Activated naive CD8-positive, alpha-beta T cell treated with anti-CD3 and anti-CD28 coated beads, Interleukin-2, amount 10 ng/mL, durations not matched to agents 7 days and 5 days (primary cell): ENCODE measurements around the gene TSPAN5. TPM values are rescaled to one million over a fixed set of nuclear protein-coding genes. Genes with fewer than 3 reads are reported as not detected.
A peak's percentile ranks its signal among the peaks of the same experiment; 100 is the strongest.

Source experiments
- ATAC-seq: fragments of 150-1000 bp; cut with Tn5 transposase; one replicate; pipeline ENCODE4 v1.10.0; 2021; ENCODE audit warnings: low read depth, moderate library complexity
- POLR2A ChIA-PET: fragments of 350-600 bp; sonication (Branson Sonifier 250); formaldehyde crosslinking; loops from one replicate; lab custom pipeline; 2021; ENCODE audit warnings: antibody characterized with exemption; lab: Charles Lee
- DNase-seq: peaks from one replicate; pipeline ENCODE4 v3.0.0; 2021
- H3K27ac Mint-ChIP-seq: one replicate; pipeline ENCODE4 v1.8.0; 2022; ENCODE audit warnings: mild to moderate bottlenecking, mixed read lengths
- H3K27me3 Mint-ChIP-seq: one replicate; pipeline ENCODE4 v1.8.0; 2022; ENCODE audit warnings: mild to moderate bottlenecking, moderate library complexity, mixed read lengths
- H3K36me3 Mint-ChIP-seq: one replicate; pipeline ENCODE4 v1.8.0; 2021; ENCODE audit warnings: mild to moderate bottlenecking, mixed read lengths
- H3K4me1 Mint-ChIP-seq: one replicate; pipeline ENCODE4 v1.8.0; 2021; ENCODE audit warnings: mixed read lengths
- H3K4me3 Mint-ChIP-seq: one replicate; pipeline ENCODE4 v1.8.0; 2022; ENCODE audit warnings: mild to moderate bottlenecking, moderate library complexity, mixed read lengths
- H3K9me3 Mint-ChIP-seq: one replicate; pipeline ENCODE4 v1.8.0; 2021; ENCODE audit warnings: mixed read lengths
- total RNA-seq, 2 experiments: library from RNA; stranded (reverse); gene quantifications; one replicate each; pipeline ENCODE4 v1.2.3, GENCODE V29; 2021

TSPAN5 gene
- total RNA-seq, 2 experiments from 2014 or later: 19.8 to 21.4 TPM

- POLR2A ChIA-PET: interaction anchor here (0.5 kb wide), 1 partner anchor 65 kb away, joined by 3 read pairs; no protein-coding TSS in a partner anchor
- Mint-ChIP-seq H3K4me3 (no peak overlapping the region), H3K9me3 (peaks cover 2% of the 10 kb centered on the region), H3K36me3 (peaks cover 29% of the 10 kb centered on the region), H3K4me1 (peaks cover 33% of the 10 kb centered on the region), H3K27ac (no peak overlapping the region), H3K27me3 (no peaks in the 10 kb centered on the region)
- DNase-seq (no peak), ATAC-seq (no peak)
These were observed 5.4 kb downstream of the TSPAN5 start for GRCh38 chr4:98652996-98653395.

DNA sequence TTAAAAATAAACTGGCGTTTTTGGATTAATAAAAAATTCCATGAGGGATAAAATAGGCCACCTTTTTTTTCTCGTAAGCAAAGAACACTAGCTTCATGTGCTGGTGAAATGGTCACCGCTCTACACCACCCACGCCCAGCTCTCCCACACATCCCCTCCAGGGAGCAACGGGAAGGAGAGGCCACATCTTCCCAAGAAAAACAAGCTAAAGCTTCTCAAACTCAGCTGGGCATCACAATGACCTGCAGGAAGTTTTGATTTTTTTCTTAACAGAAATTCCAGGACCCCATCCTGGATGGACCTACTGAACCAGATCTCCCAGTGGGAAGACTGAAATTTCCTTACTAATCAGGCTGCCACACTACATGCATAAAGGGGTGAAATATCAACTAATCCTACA, 9.8 kb downstream of the TSPAN5 start:
- ATAC-seq: no peak
- H3K27ac Mint-ChIP-seq: no peak overlapping the region

DNA sequence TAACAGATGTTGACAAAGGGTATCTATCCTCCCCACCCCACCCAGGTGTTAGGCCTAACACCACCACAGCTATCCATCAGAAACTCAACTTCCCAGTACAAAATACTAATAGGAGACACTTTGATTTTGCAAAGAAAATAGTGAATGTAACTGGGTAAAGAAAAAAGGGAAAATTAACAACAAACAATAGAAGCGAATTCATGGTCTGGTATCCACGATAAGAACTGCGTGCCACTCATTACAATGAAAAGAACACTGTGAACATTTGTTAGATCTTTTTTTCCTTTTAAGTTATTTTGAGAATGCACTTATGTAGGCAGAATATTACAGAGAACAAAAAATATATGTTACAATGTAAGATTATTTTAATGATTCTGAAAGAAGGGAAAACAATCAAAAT, 12.0 kb downstream of the TSPAN5 start:
- POLR2A ChIA-PET: interaction anchor here (1.5 kb wide), 1 partner anchor 12 kb away, joined by 3 read pairs; the partner anchor contains the start of gene TSPAN5
- Mint-ChIP-seq H3K27ac (no peak overlapping the region), H3K9me3 (no peaks in the 10 kb centered on the region), H3K36me3 (peaks cover 19% of the 10 kb centered on the region), H3K4me1 (peaks cover 21% of the 10 kb centered on the region), H3K4me3 (no peak overlapping the region), H3K27me3 (no peaks in the 10 kb centered on the region)
- DNase-seq (no peak), ATAC-seq (no peak)

More for the DNA sequence above, 9.8 kb downstream of the TSPAN5 start:
- Mint-ChIP-seq H3K4me1 (peaks cover 14% of the 10 kb centered on the region), H3K9me3 (peaks cover 2% of the 10 kb centered on the region), H3K4me3 (no peak overlapping the region), H3K27me3 (no peaks in the 10 kb centered on the region), H3K36me3 (peaks cover 27% of the 10 kb centered on the region)
- no peak for DNase-seq
- POLR2A ChIA-PET: no interaction called here

DNA sequence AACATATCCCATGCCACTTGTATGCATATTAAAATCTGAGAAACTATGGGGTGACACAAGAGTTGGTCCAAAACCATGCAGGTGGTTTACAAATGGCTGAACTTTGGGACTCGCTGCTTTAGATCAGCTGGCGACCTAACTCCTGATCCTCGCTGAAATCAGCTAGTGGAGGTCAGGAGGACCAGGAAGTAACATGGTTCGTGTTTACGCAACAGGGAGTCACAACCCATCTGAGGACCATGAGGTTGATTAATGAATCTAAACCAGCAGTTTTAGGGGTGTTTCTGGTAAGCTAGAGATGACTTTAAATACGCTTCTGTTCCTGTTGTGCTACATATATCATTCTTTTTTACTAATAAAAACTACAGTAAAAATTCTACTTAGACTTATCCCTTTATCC, 12.9 kb downstream of the TSPAN5 start:
- Mint-ChIP-seq H3K27me3 (no peaks in the 10 kb centered on the region), H3K27ac (no peak overlapping the region), H3K36me3 (peaks cover 10% of the 10 kb centered on the region), H3K4me3 (no peak overlapping the region), H3K9me3 (no peaks in the 10 kb centered on the region), H3K4me1 (peaks cover 25% of the 10 kb centered on the region)
- POLR2A ChIA-PET: interaction anchor here (1.5 kb wide), 1 partner anchor 12 kb away, joined by 3 read pairs; the partner anchor contains the start of gene TSPAN5
- DNase-seq: no peak
- no peak for ATAC-seq

GRCh38 chr4:98643755-98644154, 14.7 kb downstream of the TSPAN5 start:
- ATAC-seq (no peak), DNase-seq (no peak)
- Mint-ChIP-seq H3K9me3 (no peaks in the 10 kb centered on the region), H3K4me1 (peaks cover 38% of the 10 kb centered on the region), H3K27ac (no peak overlapping the region), H3K36me3 (peaks cover 13% of the 10 kb centered on the region), H3K27me3 (no peaks in the 10 kb centered on the region), H3K4me3 (peak overlapping the region; percentile 7)
- POLR2A ChIA-PET: no interaction called here

DNA sequence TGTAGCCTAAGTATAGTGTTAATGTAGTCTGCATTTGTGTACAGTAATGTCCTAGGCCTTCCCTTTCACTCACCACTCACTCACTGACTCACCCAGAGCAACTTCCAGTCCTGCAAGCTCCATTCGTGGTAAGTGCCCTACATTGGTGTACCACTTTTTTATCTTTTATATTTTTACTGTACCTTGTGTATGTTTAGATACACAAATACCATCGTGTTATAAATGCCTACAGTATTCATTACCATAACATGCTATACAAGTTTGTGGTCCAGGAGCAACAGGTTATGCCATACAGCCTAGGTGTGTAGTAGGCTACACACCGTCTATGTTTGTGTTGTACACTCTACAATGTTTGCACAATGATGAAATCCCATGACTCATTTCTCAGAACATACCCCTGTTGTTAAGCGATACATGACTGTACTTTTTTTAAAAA, 15.4 kb downstream of the TSPAN5 start:
- DNase-seq: no peak
- Mint-ChIP-seq H3K4me3 (no peak overlapping the region), H3K27ac (no peak overlapping the region), H3K4me1 (peaks cover 39% of the 10 kb centered on the region), H3K36me3 (peaks cover 16% of the 10 kb centered on the region), H3K9me3 (no peaks in the 10 kb centered on the region), H3K27me3 (no peaks in the 10 kb centered on the region)
- ATAC-seq: no peak
- POLR2A ChIA-PET: no interaction called here

DNA sequence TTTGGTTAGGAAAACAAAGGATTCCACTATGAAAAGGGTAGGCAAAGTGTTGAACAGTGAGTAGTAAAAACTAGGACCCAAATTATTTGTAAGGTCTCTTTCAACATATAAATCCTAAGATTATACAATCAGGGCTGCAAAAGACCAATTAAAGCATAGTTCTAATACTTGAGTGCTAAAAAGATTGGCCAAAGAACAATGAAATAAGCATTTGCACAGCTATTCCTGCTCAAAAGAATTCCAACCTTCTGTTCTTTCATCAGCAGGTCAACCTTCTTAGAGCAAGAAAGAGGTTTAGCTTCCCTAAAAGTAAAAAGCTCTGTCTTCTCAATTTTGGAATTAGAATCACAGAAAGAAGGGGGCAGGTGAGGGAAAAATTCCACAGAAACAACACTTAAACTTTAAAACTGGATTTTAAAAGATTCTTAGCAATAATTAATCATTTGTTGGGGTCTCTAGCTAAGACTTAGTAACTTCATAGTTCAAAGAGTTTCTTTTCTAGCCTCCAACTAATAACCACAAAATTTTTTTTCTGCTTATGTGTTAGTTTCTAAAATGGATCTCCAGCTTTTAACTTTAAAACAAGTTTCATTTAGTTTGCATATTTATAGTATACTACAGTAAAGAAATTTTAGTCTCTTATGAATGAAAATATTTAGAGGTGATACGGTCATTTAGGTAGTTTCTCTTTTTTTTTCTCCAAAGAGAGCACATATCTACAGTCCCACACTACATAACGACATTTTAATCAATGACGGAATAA, 16.3 kb downstream of the TSPAN5 start:
- Mint-ChIP-seq H3K9me3 (no peaks in the 10 kb centered on the region), H3K4me3 (no peak overlapping the region), H3K36me3 (peaks cover 16% of the 10 kb centered on the region), H3K27ac (no peak overlapping the region), H3K27me3 (no peaks in the 10 kb centered on the region), H3K4me1 (peaks cover 39% of the 10 kb centered on the region)
- ATAC-seq: no peak
- DNase-seq: no peak
- POLR2A ChIA-PET: interaction anchor here (0.9 kb wide), 1 partner anchor 16 kb away, joined by 4 read pairs; no protein-coding TSS in a partner anchor

GRCh38 chr4:98641376-98641775, 17.0 kb downstream of the TSPAN5 start:
- H3K27ac Mint-ChIP-seq: no peak overlapping the region
- POLR2A ChIA-PET: interaction anchor here (0.9 kb wide), 1 partner anchor 16 kb away, joined by 4 read pairs; no protein-coding TSS in a partner anchor
- H3K36me3 Mint-ChIP-seq: peaks cover 14% of the 10 kb centered on the region
- ATAC-seq (no peak), DNase-seq (no peak)
- H3K4me3 Mint-ChIP-seq: no peak overlapping the region
- no peaks in the 10 kb centered on the region for H3K27me3 Mint-ChIP-seq
- H3K9me3 Mint-ChIP-seq: no peaks in the 10 kb centered on the region
- peaks cover 39% of the 10 kb centered on the region for H3K4me1 Mint-ChIP-seq

DNA sequence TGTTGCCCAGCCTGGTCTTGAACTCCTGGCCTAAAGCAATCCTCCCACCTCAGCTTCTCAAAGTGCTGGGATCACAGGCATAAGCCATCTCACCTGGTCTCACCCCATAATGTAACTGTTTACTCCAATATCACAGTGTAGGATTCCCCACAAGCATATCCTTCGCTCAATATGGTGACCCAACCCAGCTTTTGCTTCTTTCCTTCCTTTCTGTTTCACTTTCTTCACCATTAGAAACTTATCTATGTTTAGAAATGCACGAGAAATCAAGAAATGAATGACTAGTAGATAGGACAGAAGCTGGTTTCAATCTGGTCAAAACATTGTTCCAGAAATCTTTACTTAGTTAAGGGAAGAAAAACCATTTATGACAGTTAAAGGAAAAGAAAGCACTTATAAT, 18.9 kb downstream of the TSPAN5 start:
- POLR2A ChIA-PET: interaction anchor here (1.3 kb wide), 1 partner anchor 18 kb away, joined by 4 read pairs; the partner anchor contains the start of gene TSPAN5
- DNase-seq (no peak), ATAC-seq (peak; percentile 84)
- no peaks in the 10 kb centered on the region for H3K27me3 Mint-ChIP-seq
- H3K36me3 Mint-ChIP-seq: peaks cover 11% of the 10 kb centered on the region
- no peaks in the 10 kb centered on the region for H3K9me3 Mint-ChIP-seq
- peaks cover 34% of the 10 kb centered on the region for H3K4me1 Mint-ChIP-seq
- peak overlapping the region; percentile 81 for H3K4me3 Mint-ChIP-seq
- peak overlapping the region; percentile 84 for H3K27ac Mint-ChIP-seq

GRCh38 chr4:98639108-98639507, 19.3 kb downstream of the TSPAN5 start:
- Mint-ChIP-seq H3K27me3 (no peaks in the 10 kb centered on the region), H3K9me3 (no peaks in the 10 kb centered on the region), H3K4me1 (peaks cover 32% of the 10 kb centered on the region), H3K4me3 (peak overlapping the region; percentile 81), H3K36me3 (peaks cover 12% of the 10 kb centered on the region), H3K27ac (peak overlapping the region; percentile 84)
- peak; percentile 16 for ATAC-seq
- no peak for DNase-seq
- POLR2A ChIA-PET: interaction anchor here (1.3 kb wide), 1 partner anchor 19 kb away, joined by 4 read pairs; the partner anchor contains the start of gene TSPAN5

DNA sequence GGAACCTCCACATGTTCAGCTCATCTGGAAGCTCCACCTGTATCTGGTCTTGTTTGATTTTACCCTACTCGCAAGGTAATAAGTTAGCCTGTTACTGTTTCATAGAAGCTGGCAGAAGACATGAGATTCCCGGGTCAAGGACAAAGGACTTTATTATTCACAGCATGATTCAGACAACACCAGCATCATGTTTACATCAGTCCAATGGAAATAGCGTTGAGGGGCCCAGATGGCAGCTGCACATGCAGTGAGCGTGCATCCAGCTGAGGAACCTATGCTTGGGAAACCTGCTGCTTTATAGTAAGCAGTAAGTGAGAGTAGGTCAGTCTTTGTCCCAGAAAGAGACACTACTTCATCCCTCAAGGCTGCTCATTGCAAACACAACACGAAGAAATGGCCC, 19.8 kb downstream of the TSPAN5 start:
- no peaks in the 10 kb centered on the region for H3K9me3 Mint-ChIP-seq
- peaks cover 14% of the 10 kb centered on the region for H3K36me3 Mint-ChIP-seq
- POLR2A ChIA-PET: no interaction called here
- H3K27ac Mint-ChIP-seq: peak overlapping the region; percentile 84
- H3K4me3 Mint-ChIP-seq: peak overlapping the region; percentile 10
- H3K4me1 Mint-ChIP-seq: peaks cover 27% of the 10 kb centered on the region
- ATAC-seq (no peak), DNase-seq (no peak)
- H3K27me3 Mint-ChIP-seq: no peaks in the 10 kb centered on the region

DNA sequence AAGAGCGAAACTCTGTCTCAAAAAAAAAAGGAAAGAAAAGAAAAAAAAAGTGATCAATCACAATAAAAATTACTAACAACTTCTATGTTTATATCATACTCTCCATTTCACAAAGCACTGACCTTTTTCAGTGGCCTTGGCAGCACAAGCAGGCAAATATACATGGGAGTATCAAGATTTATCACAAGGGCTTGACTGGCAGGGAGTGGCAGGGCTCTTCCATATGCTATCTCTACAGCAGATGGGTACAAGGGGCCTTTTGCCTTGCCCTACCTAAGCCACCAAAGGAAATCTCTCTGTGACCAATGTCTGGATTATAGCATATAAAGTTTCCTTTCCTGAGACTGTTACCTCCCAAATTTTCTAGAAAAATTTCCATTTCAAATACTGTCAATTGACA, 24.4 kb downstream of the TSPAN5 start:
- DNase-seq: no peak
- Mint-ChIP-seq H3K4me3 (no peak overlapping the region), H3K4me1 (peaks cover 8% of the 10 kb centered on the region), H3K36me3 (peaks cover 14% of the 10 kb centered on the region), H3K27ac (no peak overlapping the region), H3K9me3 (no peaks in the 10 kb centered on the region), H3K27me3 (no peaks in the 10 kb centered on the region)
- POLR2A ChIA-PET: no interaction called here
- ATAC-seq: no peak

- peaks cover 11% of the 10 kb centered on the region for H3K36me3 Mint-ChIP-seq
- ATAC-seq (no peak), DNase-seq (no peak)
- H3K4me3 Mint-ChIP-seq: no peak overlapping the region
- H3K27ac Mint-ChIP-seq: no peak overlapping the region
- POLR2A ChIA-PET: no interaction called here
- no peaks in the 10 kb centered on the region for H3K27me3 Mint-ChIP-seq
- H3K4me1 Mint-ChIP-seq: peaks cover 4% of the 10 kb centered on the region
- H3K9me3 Mint-ChIP-seq: no peaks in the 10 kb centered on the region
These were observed 25.3 kb downstream of the TSPAN5 start for GRCh38 chr4:98633159-98633558.

DNA sequence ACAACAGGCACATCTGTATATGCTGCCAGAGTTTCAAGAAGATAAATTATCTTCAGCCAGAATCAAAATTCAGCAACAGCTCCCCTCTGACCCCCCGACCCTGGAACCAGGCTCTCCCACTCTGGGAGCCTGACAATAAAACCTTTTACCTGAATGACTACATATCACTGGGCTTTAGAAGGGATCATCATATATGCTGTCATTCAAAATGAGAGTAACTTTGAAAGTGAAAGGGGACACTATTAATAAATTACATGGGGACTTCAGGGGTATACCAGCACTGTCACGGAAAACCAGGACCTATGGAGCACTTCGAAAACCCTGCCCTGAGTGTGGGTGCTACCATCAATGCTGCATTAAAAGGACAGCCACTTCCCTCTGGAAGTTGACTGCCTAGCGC, 26.2 kb downstream of the TSPAN5 start:
- POLR2A ChIA-PET: no interaction called here
- H3K27ac Mint-ChIP-seq: peak overlapping the region; percentile 6
- no peaks in the 10 kb centered on the region for H3K9me3 Mint-ChIP-seq
- H3K4me1 Mint-ChIP-seq: peaks cover 4% of the 10 kb centered on the region
- ATAC-seq (no peak), DNase-seq (no peak)
- H3K36me3 Mint-ChIP-seq: peaks cover 11% of the 10 kb centered on the region
- no peak overlapping the region for H3K4me3 Mint-ChIP-seq
- no peaks in the 10 kb centered on the region for H3K27me3 Mint-ChIP-seq
